Measurements from ENCODE around the gene PCBP1. TPM values are rescaled to one million over a fixed set of nuclear protein-coding genes. Genes with fewer than 3 reads are reported as not detected.

PCBP1 gene
- total RNA-seq, 2 donors from 2014 or later, result 97.9 to 128 TPM

DNA sequence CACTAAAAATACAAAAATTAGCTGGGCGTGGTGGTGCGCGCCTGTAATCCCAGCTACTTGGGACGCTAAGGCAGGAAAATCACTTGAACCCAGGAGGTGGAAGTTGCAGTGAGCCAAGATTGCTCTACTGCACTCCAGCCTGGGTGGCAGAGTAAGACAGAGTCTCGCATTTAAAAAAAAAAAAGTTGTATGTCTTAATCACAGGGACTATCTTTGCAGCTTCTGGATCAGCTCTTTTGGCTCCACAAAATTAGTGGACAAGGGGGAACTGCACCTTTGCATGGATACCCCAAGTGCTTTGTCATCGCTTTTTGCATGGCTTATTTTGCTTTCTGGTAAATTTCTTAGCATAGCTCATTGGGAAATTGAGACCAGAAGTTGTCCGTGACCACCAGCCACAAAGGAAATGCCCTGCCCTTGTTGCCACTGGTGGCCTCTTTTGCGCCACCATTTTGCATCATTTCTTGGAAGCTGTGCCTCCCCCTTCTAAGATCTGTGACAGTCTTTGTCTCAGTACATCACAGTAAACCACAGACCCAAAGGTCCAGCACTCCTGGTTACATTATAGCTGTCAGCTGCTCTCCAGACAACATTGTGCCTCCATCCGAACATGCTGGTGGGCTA is 43.9 kb upstream of the PCBP1 start:
- ATAC-seq, result no peak
- H3K9me3 ChIP-seq, result no peaks in the 10 kb centered on the region
- no peaks in the 10 kb centered on the region for H3K27me3 ChIP-seq
- TF ChIP-seq, protein P1, sequence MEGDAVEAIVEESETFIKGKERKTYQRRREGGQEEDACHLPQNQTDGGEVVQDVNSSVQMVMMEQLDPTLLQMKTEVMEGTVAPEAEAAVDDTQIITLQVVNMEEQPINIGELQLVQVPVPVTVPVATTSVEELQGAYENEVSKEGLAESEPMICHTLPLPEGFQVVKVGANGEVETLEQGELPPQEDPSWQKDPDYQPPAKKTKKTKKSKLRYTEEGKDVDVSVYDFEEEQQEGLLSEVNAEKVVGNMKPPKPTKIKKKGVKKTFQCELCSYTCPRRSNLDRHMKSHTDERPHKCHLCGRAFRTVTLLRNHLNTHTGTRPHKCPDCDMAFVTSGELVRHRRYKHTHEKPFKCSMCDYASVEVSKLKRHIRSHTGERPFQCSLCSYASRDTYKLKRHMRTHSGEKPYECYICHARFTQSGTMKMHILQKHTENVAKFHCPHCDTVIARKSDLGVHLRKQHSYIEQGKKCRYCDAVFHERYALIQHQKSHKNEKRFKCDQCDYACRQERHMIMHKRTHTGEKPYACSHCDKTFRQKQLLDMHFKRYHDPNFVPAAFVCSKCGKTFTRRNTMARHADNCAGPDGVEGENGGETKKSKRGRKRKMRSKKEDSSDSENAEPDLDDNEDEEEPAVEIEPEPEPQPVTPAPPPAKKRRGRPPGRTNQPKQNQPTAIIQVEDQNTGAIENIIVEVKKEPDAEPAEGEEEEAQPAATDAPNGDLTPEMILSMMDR (IDR thresholded peaks at IDR 0.05), result no peak
- no peak for TF ChIP-seq POLR2A (IDR thresholded peaks at IDR 0.05)
- H3K4me1 ChIP-seq, result no peaks in the 10 kb centered on the region
- no peak overlapping the region for H3K4me3 ChIP-seq
- 81 to 87% methylated on average over 9 of the region's 9 CpGs for WGBS, 2 donors
- DNase-seq, result peak in 1 of 4 donors; percentile 63
- intact Hi-C loops (cut with DNase I), result loop anchor here (10.0 kb wide), 1 partner anchor 109 kb away; no protein-coding TSS in a partner anchor
- peak overlapping the region in 1 of 4 donors; percentile 11 for H3K27ac ChIP-seq
- no peaks in the 10 kb centered on the region for H3K36me3 ChIP-seq (replicated peaks in 1 of 2; ENCODE audit: insufficient read depth in 1 of 2, low read depth in 2 of 2)

DNA sequence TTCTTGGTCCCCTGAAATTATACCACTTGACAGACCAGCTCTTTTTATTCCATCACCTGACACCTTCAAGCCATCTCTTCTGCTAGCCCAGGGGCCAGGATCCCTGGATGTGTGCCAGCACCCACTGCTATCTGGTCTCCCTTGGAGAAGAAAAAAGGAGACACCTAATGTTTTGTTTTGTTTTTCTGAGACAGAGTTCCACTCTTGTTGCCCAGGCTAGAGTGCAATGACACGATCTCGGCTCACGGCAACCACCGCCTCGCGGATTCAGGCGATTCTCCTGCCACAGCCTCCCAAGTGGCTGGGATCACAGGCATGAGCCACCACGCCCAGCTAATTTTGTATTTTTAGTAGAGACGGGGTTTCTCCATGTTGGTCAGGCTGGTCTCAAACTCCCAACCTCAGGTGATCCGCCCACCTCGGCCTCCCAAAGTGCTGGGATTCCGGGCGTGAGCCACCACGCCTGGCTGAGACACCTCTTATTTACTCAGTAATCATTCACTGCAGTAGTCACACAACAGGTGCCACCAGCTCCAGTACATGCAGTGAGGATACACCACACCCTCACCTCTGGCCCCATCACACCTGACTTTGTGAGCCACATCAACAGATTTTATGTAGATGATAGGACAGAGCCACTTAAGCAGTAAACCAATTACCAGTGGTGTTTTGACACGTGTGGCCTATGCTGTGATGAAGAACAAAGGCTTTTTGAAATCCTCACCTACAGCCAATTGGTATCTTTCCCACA is 42.8 kb upstream of the PCBP1 start:
- intact Hi-C loops (cut with DNase I), result loop anchor here (10.0 kb wide), 1 partner anchor 110 kb away; no protein-coding TSS in a partner anchor

DNA sequence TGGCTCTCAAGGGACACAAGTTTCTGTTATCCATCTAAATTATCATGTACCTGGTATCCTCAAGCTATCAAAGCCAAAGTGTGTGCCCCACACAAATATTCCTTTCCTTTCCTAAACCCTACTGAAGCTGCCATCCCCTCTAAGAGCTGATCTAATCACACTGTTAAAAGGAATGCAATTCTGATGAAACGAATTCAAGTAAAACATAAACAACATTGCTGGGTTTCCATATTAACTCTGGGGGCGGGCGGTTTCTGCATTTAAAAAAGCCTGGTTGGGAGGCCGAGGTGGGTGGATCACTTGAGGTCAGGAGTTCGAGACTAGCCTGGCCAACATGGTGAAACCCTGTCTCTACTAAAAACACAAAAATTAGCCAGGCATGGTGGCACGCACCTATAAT is 41.9 kb upstream of the PCBP1 start:
- DNase-seq (no peak), ATAC-seq (no peak)
- Histone ChIP-seq H3K9me3 (no peaks in the 10 kb centered on the region), H3K27me3 (no peaks in the 10 kb centered on the region), H3K4me3 (no peak overlapping the region), H3K27ac (no peak overlapping the region), H3K36me3 (replicated peaks in 1 of 2; ENCODE audit: insufficient read depth in 1 of 2, low read depth in 2 of 2) (no peaks in the 10 kb centered on the region), H3K4me1 (no peaks in the 10 kb centered on the region)
- intact Hi-C loops (cut with DNase I), result loop anchor here (10.0 kb wide), 1 partner anchor 111 kb away; no protein-coding TSS in a partner anchor
- TF ChIP-seq POLR2A (IDR thresholded peaks at IDR 0.05), result no peak
- TF ChIP-seq, protein P1 (IDR thresholded peaks at IDR 0.05), result no peak
- 91 to 95% methylated on average over 6 of the region's 6 CpGs for WGBS, 2 donors

More for the DNA sequence above, 42.8 kb upstream of the PCBP1 start:
- ATAC-seq (no peak), DNase-seq (no peak)
- no peaks in the 10 kb centered on the region for H3K9me3 ChIP-seq
- H3K27ac ChIP-seq, result no peak overlapping the region
- 94 to 98% methylated on average over 11 to 15 of the region's 15 CpGs for WGBS, 2 donors
- H3K36me3 ChIP-seq (replicated peaks in 1 of 2; ENCODE audit: insufficient read depth in 1 of 2, low read depth in 2 of 2), result no peaks in the 10 kb centered on the region
- H3K4me3 ChIP-seq, result no peak overlapping the region
- TF ChIP-seq, protein P1 (IDR thresholded peaks at IDR 0.05), result no peak
- no peak for TF ChIP-seq POLR2A (IDR thresholded peaks at IDR 0.05)
- no peaks in the 10 kb centered on the region for H3K27me3 ChIP-seq
- H3K4me1 ChIP-seq, result no peaks in the 10 kb centered on the region

DNA sequence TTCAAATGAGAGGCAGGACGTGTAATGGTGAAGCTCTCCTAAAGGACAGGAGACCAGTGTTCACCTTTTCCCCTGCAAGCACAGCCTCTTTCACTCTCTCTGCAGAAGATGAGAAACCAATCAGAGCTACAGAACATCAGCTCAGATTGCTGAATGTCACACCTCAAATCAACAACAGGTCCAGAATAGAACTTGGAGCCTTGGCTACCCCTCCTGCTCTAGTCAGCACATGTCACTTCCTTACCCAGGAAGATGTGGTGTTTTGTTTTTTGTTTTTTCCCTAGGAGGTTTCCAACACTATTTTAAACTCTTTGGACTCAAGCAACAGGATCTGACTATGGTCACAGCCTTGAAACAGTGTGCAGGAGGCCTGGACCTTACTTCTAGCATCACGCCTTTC is 41.3 kb upstream of the PCBP1 start:
- Histone ChIP-seq H3K4me3 (no peak overlapping the region), H3K36me3 (replicated peaks in 1 of 2; ENCODE audit: insufficient read depth in 1 of 2, low read depth in 2 of 2) (no peaks in the 10 kb centered on the region), H3K4me1 (no peaks in the 10 kb centered on the region), H3K27ac (peak overlapping the region in 1 of 4 donors; percentile 18), H3K9me3 (no peaks in the 10 kb centered on the region), H3K27me3 (no peaks in the 10 kb centered on the region)
- TF ChIP-seq POLR2A (IDR thresholded peaks at IDR 0.05), result no peak
- TF ChIP-seq, protein P1 (IDR thresholded peaks at IDR 0.05), result no peak
- 82 to 93% methylated on average over 2 of the region's 2 CpGs for WGBS, 2 donors
- DNase-seq (no peak), ATAC-seq (no peak)
- intact Hi-C loops (cut with DNase I), result loop anchor here (10.0 kb wide), 1 partner anchor 111 kb away; no protein-coding TSS in a partner anchor

All from body of pancreas (tissue), 4 donors.